GM12892 (cell line): Measurements from ENCODE around the gene IL19.
A peak's percentile ranks its signal among the peaks of the same experiment; 100 is the strongest.

Source experiments
- POLR2A ChIP-seq: IDR thresholded peaks from 2 replicates; pipeline ENCODE4 v1.6.1; 2011; ENCODE audit warnings: low read depth, low read length, control low read depth
- POLR2AphosphoS5 ChIP-seq: IDR thresholded peaks from 2 replicates; pipeline ENCODE4 v1.6.1; 2011; ENCODE audit warnings: low read depth, low read length, control low read depth

- TF ChIP-seq POLR2AphosphoS5 (no peak), POLR2A (0 out of 2 replicates have a peak, but pooled peaks have one; percentile 29)
These were observed 37.6 kb upstream of the IL19 start for GRCh38 chr1:206732992-206733391.
